Caco-2 (cell line): ENCODE results near the gene MYOM3. TPM values are rescaled to one million over a fixed set of nuclear protein-coding genes. Genes with fewer than 3 reads are reported as not detected.

Experiments used
- BruUV-seq: library from RNA; stranded (reverse); fragments of 400-500 nt; replicated peaks from 2 replicates; lab custom pipeline; 2021; lab: Mats Ljungman, UMichigan
- CTCF ChIA-PET: fragments of 300-600 bp; sonication (Branson Sonifier 250); formaldehyde crosslinking; loops from one replicate; lab custom pipeline; 2022; ENCODE audit warnings: antibody characterized with exemption; lab: Charles Lee
- POLR2A ChIA-PET: fragments of 300-600 bp; sonication (Branson Sonifier 250); formaldehyde crosslinking; loops from one replicate; lab custom pipeline; 2022; ENCODE audit warnings: antibody characterized with exemption; lab: Charles Lee
- DNase-seq, 2 experiments: peaks; one replicate each; pipeline versions ENCODE4 v3.0.0 to v3.0.0-alpha.2; 2020 to 2022
- H3K27me3 ChIP-seq: replicated peaks from 2 replicates; pipeline ENCODE4 v1.6.0; 2011; ENCODE audit warnings: low read length; ENCODE audit not compliant: control insufficient read depth, insufficient read depth
- H3K36me3 ChIP-seq: 2 replicates; pipeline ENCODE4 v1.5.1; 2011; ENCODE audit warnings: low read length; ENCODE audit not compliant: control insufficient read depth, insufficient read depth
- H3K4me1 ChIP-seq: fragments of 250-450 bp; sonication (Bioruptor Pico); 2 replicates; pipeline ENCODE4 v1.5.1; 2020; ENCODE audit warnings: mild to moderate bottlenecking
- H3K4me3 ChIP-seq: 2 replicates; pipeline ENCODE4 v1.5.1; 2011; ENCODE audit warnings: low read depth, mild to moderate bottlenecking, control low read depth, low read length
- H3K9me3 ChIP-seq: fragments of 250-450 bp; sonication (Bioruptor Pico); 2 replicates; pipeline ENCODE4 v1.5.1; 2020; ENCODE audit warnings: mild to moderate bottlenecking, moderate library complexity
- H3K27ac Mint-ChIP-seq: one replicate; pipeline ENCODE4 v1.8.0; 2022; ENCODE audit warnings: mixed read lengths; ENCODE audit not compliant: unreplicated experiment
- H3K27me3 Mint-ChIP-seq: one replicate; pipeline ENCODE4 v1.8.0; 2022; ENCODE audit warnings: mixed read lengths; ENCODE audit not compliant: insufficient read depth, unreplicated experiment
- H3K36me3 Mint-ChIP-seq: one replicate; pipeline ENCODE4 v1.8.0; 2022; ENCODE audit warnings: mild to moderate bottlenecking, mixed read lengths; ENCODE audit not compliant: insufficient read depth, unreplicated experiment
- H3K4me1 Mint-ChIP-seq: one replicate; pipeline ENCODE4 v1.8.0; 2022; ENCODE audit warnings: low read depth, mixed read lengths; ENCODE audit not compliant: unreplicated experiment
- H3K4me3 Mint-ChIP-seq: one replicate; pipeline ENCODE4 v1.8.0; 2022; ENCODE audit warnings: mild to moderate bottlenecking, moderate library complexity, mixed read lengths; ENCODE audit not compliant: unreplicated experiment
- H3K9me3 Mint-ChIP-seq: one replicate; pipeline ENCODE4 v1.8.0; 2022; ENCODE audit warnings: mixed read lengths; ENCODE audit not compliant: unreplicated experiment
- intact Hi-C: fragments of 100-400 bp; cut with micrococcal nuclease; formaldehyde crosslinking; loops from one replicate; pipeline ENCODE4 v1.10.0; 2022; ENCODE audit not compliant: unreplicated experiment
- total RNA-seq: library from RNA; stranded (reverse); gene quantifications from 2 replicates; pipeline ENCODE4 v1.2.3, GENCODE V29; 2022
- TF ChIP-seq, protein P1 (sequence below), 2 experiments: fragments of 200-600 bp in 1 of 2; IDR thresholded peaks; 1 replicate in 1 of 2; 2 replicates in 1 of 2; pipeline versions ENCODE4 v1.5.1 to v1.8.0; 2011 to 2022; ENCODE audit warnings: antibody characterized with exemption in 1 of 2, control low read depth in 1 of 2, inconsistent platforms in 1 of 2, low read depth in 1 of 2, low read length in 1 of 2, mild to moderate bottlenecking in 1 of 2, moderate library complexity in 1 of 2; ENCODE audit not compliant: insufficient read depth in 1 of 2, severe bottlenecking in 1 of 2, unreplicated experiment in 1 of 2

MYOM3 gene
- total RNA-seq, 1 experiment from 2014 or later, result not detected

DNA sequence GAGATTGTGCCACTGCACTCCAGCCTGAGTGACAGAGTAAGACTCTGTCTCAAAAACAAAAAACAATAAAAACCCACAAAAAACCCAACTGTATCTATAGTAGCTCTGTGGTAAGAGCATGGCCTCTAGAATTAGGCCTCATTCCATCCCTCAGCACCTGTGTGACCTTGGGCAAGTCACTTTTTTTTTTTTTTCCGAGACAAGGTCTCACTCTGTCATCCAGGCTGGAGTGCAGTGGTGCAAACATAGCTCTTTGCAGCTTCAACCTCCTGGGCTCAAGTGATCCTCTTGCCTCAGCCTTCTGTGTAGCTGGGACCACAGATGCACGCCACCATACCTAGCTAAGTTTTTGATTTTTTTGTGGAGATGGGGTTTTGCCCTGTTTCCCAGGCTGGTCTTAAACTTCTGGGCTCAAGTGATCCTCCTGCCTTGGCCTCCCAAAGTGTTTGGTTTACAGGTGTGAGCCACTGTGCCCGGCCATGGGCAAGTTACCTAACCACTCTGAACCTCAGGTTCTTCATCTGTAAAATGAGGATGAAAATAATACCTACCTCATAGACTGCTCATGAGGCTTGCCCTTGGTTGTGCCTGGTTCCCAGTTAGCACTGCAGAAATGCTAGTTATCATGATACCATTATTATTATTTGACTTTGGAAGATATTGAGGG, 15.3 kb upstream of the MYOM3 start:
- Mint-ChIP-seq H3K27me3 (no peaks in the 10 kb centered on the region), H3K27ac (no peak overlapping the region), H3K36me3 (no peaks in the 10 kb centered on the region), H3K4me1 (no peaks in the 10 kb centered on the region), H3K4me3 (no peak overlapping the region), H3K9me3 (peaks cover 14% of the 10 kb centered on the region)
- Histone ChIP-seq H3K4me3 (no peak overlapping the region), H3K27me3 (no peaks in the 10 kb centered on the region), H3K9me3 (no peaks in the 10 kb centered on the region), H3K4me1 (no peaks in the 10 kb centered on the region), H3K36me3 (no peaks in the 10 kb centered on the region)
- no TSS peak for BruUV-seq
- POLR2A ChIA-PET, result no interaction called here
- TF ChIP-seq, protein P1, sequence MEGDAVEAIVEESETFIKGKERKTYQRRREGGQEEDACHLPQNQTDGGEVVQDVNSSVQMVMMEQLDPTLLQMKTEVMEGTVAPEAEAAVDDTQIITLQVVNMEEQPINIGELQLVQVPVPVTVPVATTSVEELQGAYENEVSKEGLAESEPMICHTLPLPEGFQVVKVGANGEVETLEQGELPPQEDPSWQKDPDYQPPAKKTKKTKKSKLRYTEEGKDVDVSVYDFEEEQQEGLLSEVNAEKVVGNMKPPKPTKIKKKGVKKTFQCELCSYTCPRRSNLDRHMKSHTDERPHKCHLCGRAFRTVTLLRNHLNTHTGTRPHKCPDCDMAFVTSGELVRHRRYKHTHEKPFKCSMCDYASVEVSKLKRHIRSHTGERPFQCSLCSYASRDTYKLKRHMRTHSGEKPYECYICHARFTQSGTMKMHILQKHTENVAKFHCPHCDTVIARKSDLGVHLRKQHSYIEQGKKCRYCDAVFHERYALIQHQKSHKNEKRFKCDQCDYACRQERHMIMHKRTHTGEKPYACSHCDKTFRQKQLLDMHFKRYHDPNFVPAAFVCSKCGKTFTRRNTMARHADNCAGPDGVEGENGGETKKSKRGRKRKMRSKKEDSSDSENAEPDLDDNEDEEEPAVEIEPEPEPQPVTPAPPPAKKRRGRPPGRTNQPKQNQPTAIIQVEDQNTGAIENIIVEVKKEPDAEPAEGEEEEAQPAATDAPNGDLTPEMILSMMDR (IDR thresholded peaks at IDR 0.05; ENCODE audit: insufficient read depth in 1 of 2, low read depth in 1 of 2, low read length in 1 of 2, severe bottlenecking in 1 of 2, unreplicated experiment in 1 of 2), result no peak
- intact Hi-C loops, result no loop called here
- CTCF ChIA-PET, result no interaction called here
- no peak for DNase-seq

DNA sequence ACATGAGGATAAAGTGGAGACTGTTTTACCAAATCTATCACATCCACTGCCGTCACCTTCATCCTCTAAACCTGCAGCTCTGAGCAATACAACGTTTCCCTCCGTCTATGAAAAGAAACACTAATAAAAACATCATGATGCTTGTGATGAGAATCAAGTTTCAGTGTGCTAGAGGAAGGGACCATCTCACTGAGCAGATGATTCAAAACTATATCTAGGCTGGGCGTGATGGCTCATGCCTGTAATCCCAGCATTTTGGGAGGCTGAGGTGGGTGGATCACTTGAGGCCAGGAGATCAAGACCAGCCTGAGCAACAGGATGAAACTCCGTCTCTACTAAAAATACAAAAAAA, 14.7 kb upstream of the MYOM3 start:
- H3K4me3 ChIP-seq, result no peak overlapping the region
- H3K4me1 ChIP-seq, result no peaks in the 10 kb centered on the region
- TF ChIP-seq, protein P1 (IDR thresholded peaks at IDR 0.05; ENCODE audit: insufficient read depth in 1 of 2, low read depth in 1 of 2, low read length in 1 of 2, severe bottlenecking in 1 of 2, unreplicated experiment in 1 of 2), result no peak
- intact Hi-C loops, result no loop called here
- no peak for DNase-seq
- ChIA-PET CTCF (no interaction called here), POLR2A (interaction anchor here (0.8 kb wide), 1 partner anchor 24 kb away, joined by 3 read pairs; no protein-coding TSS in a partner anchor)
- H3K4me3 Mint-ChIP-seq, result no peak overlapping the region
- no peaks in the 10 kb centered on the region for H3K9me3 ChIP-seq
- no peaks in the 10 kb centered on the region for H3K36me3 ChIP-seq
- no TSS peak for BruUV-seq
- no peaks in the 10 kb centered on the region for H3K36me3 Mint-ChIP-seq
- no peaks in the 10 kb centered on the region for H3K4me1 Mint-ChIP-seq
- no peak overlapping the region for H3K27ac Mint-ChIP-seq
- H3K27me3 Mint-ChIP-seq, result no peaks in the 10 kb centered on the region
- H3K9me3 Mint-ChIP-seq, result peaks cover 14% of the 10 kb centered on the region
- no peaks in the 10 kb centered on the region for H3K27me3 ChIP-seq

DNA sequence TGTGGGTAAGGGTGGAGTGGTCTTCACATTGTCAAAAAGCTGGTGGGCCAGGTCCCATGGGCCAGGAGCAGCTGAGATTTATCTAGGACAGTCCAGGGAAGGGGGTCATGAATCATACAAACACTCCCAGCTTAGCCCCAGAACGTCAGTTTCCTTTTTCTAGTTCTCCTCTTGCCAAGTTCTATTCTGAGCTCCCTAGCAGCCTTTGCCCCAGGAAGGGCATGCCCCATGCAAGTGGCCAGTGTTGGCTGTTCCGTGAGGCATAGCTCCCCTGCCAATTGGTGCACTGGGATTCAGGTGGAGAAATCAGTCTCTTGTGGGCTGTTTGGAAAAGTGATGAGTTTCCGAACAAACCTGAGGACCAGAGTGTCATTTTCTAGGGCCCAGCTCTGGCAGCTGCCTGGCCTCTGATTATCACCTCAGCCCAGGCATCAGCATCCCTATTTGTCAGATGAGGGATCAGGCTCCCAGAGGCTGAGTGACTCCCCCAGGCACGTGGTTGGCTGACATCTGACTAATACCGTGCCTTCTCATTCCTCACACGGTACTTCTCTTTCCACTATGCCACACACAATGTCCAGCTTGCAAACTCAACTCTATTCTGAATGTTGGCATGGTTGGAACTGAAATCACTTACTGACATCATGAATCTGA, 14.2 kb upstream of the MYOM3 start:
- intact Hi-C loops, result no loop called here
- Histone ChIP-seq H3K27me3 (no peaks in the 10 kb centered on the region), H3K4me3 (no peak overlapping the region), H3K36me3 (no peaks in the 10 kb centered on the region), H3K9me3 (no peaks in the 10 kb centered on the region), H3K4me1 (no peaks in the 10 kb centered on the region)
- BruUV-seq, result no TSS peak
- DNase-seq, result no peak
- ChIA-PET POLR2A (interaction anchor here (0.8 kb wide), 1 partner anchor 24 kb away, joined by 3 read pairs; no protein-coding TSS in a partner anchor), CTCF (no interaction called here)
- peaks cover 14% of the 10 kb centered on the region for H3K9me3 Mint-ChIP-seq
- no peaks in the 10 kb centered on the region for H3K4me1 Mint-ChIP-seq
- no peak overlapping the region for H3K4me3 Mint-ChIP-seq
- no peaks in the 10 kb centered on the region for H3K27me3 Mint-ChIP-seq
- H3K36me3 Mint-ChIP-seq, result no peaks in the 10 kb centered on the region
- H3K27ac Mint-ChIP-seq, result no peak overlapping the region
- TF ChIP-seq, protein P1 (IDR thresholded peaks at IDR 0.05; ENCODE audit: insufficient read depth in 1 of 2, low read depth in 1 of 2, low read length in 1 of 2, severe bottlenecking in 1 of 2, unreplicated experiment in 1 of 2), result no peak
